Keratinocyte (primary cell): ENCODE data around the gene DLL3. TPM values are rescaled to one million over a fixed set of nuclear protein-coding genes. Genes with fewer than 3 reads are reported as not detected.
A peak's percentile ranks its signal among the peaks of the same experiment; 100 is the strongest.

Experiments
- DNase-seq: peaks from one replicate; pipeline ENCODE4 v3.0.0-alpha.2; 2011; ENCODE audit warnings: low read depth, missing footprints, low spot score
- FAIRE-seq: peaks from 2 replicates; lab custom pipeline; 2011; peaks lifted over from hg19 to GRCh38; lab: Jason Lieb, UNC
- H2AFZ ChIP-seq: 2 replicates; pipeline ENCODE4 v1.6.0; 2012; ENCODE audit warnings: low read length, control low read depth, inconsistent platforms; ENCODE audit not compliant: control insufficient read depth
- H3K27ac ChIP-seq: 2 replicates; pipeline ENCODE4 v1.5.1; 2011; ENCODE audit warnings: low read length; ENCODE audit not compliant: control insufficient read depth, insufficient read depth
- H3K27me3 ChIP-seq: 3 replicates; pipeline ENCODE4 v1.6.0; 2011; ENCODE audit warnings: low read length; ENCODE audit not compliant: control insufficient read depth, insufficient read depth; ENCODE audit errors: extremely low read depth
- H3K36me3 ChIP-seq, 2 experiments: 2 replicates in 1 of 2; 3 replicates in 1 of 2; pipeline ENCODE4 v1.5.1; 2011; ENCODE audit warnings: low read length in 2 of 2, mild to moderate bottlenecking in 1 of 2; ENCODE audit not compliant: control insufficient read depth in 2 of 2, insufficient read depth in 2 of 2; ENCODE audit errors: extremely low read depth in 1 of 2
- H3K4me1 ChIP-seq: 3 replicates; pipeline ENCODE4 v1.5.1; 2011; ENCODE audit warnings: low read length; ENCODE audit not compliant: control insufficient read depth, insufficient read depth; ENCODE audit errors: extremely low read depth
- H3K4me2 ChIP-seq: 3 replicates; pipeline ENCODE4 v1.6.0; 2011; ENCODE audit warnings: low read depth, low read length; ENCODE audit not compliant: control insufficient read depth, insufficient read depth; ENCODE audit errors: extremely low read depth
- H3K4me3 ChIP-seq, 3 experiments: fragments of 200-600 bp in 1 of 3; sonication (generic) in 1 of 3; 2 replicates in 2 of 3; 3 replicates in 1 of 3; pipeline ENCODE4 v1.5.1; 2011 to 2016; ENCODE audit warnings: low read length in 3 of 3, mild to moderate bottlenecking in 3 of 3, control low read depth in 2 of 3, inconsistent platforms in 1 of 3, low read depth in 1 of 3, mixed read lengths in 1 of 3, mixed run types in 1 of 3, moderate library complexity in 1 of 3; ENCODE audit not compliant: control insufficient read depth in 2 of 3, insufficient read depth in 2 of 3; ENCODE audit errors: extremely low read depth in 1 of 3
- H3K79me2 ChIP-seq: 2 replicates; pipeline ENCODE4 v1.6.0; 2012; ENCODE audit warnings: low read length; ENCODE audit not compliant: control insufficient read depth, insufficient read depth
- H3K9ac ChIP-seq: 3 replicates; pipeline ENCODE4 v1.6.0; 2011; ENCODE audit warnings: low read length; ENCODE audit not compliant: control insufficient read depth, insufficient read depth; ENCODE audit errors: extremely low read depth
- H3K9me1 ChIP-seq: 3 replicates; pipeline ENCODE4 v1.6.0; 2011; ENCODE audit warnings: low read length; ENCODE audit not compliant: control insufficient read depth, insufficient read depth; ENCODE audit errors: extremely low read depth
- H3K9me3 ChIP-seq: 2 replicates; pipeline ENCODE4 v1.5.1; 2012; ENCODE audit warnings: low read depth, low read length; ENCODE audit not compliant: control insufficient read depth
- H4K20me1 ChIP-seq: 3 replicates; pipeline ENCODE4 v1.6.0; 2011; ENCODE audit warnings: low read length; ENCODE audit not compliant: control insufficient read depth, insufficient read depth; ENCODE audit errors: extremely low read depth
- EZH2 ChIP-seq: IDR thresholded peaks from one replicate; pipeline ENCODE4 v1.6.1; 2012; ENCODE audit warnings: inconsistent platforms, mild to moderate bottlenecking, low read length, moderate library complexity
- dilution Hi-C: fragments of 300-500 bp; cut with MboI; formaldehyde crosslinking; loops from one replicate; pipeline ENCODE4 v1.7.0; 2020; ENCODE audit warnings: low sequenced_read_pairs; ENCODE audit not compliant: extremely low pct_ligation_motif_present
- polyA plus RNA-seq, 5 experiments: library from polyadenylated mRNA; depleted of rRNA in 3 of 5; stranded (reverse) in 3 of 5; stranded (forward) in 1 of 5; unstranded in 1 of 5; fragments of >200 nt; gene quantifications; 1 replicate in 1 of 5; 2 replicates in 3 of 5; 3 replicates in 1 of 5; pipeline versions ENCODE4 v1.2.1 to v1.2.3, GENCODE V29; 2011 to 2012; ENCODE audit warnings: missing spikeins in 2 of 5, low read depth in 1 of 5, low replicate concordance in 1 of 5
- TF ChIP-seq, protein P1 (sequence below), 3 experiments: IDR thresholded peaks in 1 of 3; conservative IDR thresholded peaks in 1 of 3; optimal IDR thresholded peaks in 1 of 3; 2 replicates in 2 of 3; 3 replicates in 1 of 3; pipeline versions ENCODE3 to v1.5.1; 2011; ENCODE audit warnings: low read length in 3 of 3, mild to moderate bottlenecking in 3 of 3, moderate library complexity in 2 of 3, control low read depth in 1 of 3, inconsistent platforms in 1 of 3; ENCODE audit not compliant: insufficient read depth in 2 of 3; ENCODE audit errors: extremely low read depth in 1 of 3

The DLL3 gene
- polyA plus RNA-seq, 1 donor (not counting 4 experiments of a cell fraction or from before 2014, with no cell fraction given), result 0.89 TPM

GRCh38 chr19:39531834-39532232 is 33.1 kb downstream of the DLL3 start:
- Histone ChIP-seq H4K20me1 (no peaks in the 10 kb centered on the region), H3K4me1 (peaks cover 7% of the 10 kb centered on the region), H3K9me3 (no peaks in the 10 kb centered on the region), H3K9ac (peak overlapping the region; percentile 66), H2AFZ (peak overlapping the region; percentile 80), H3K27ac (no peak overlapping the region), H3K4me3 (peak overlapping the region; percentile 72 to 83 (median 78)), H3K36me3 (no peaks in the 10 kb centered on the region), H3K79me2 (peaks cover 13% of the 10 kb centered on the region), H3K27me3 (no peaks in the 10 kb centered on the region), H3K4me2 (peak overlapping the region; percentile 83), H3K9me1 (no peaks in the 10 kb centered on the region)
- DNase-seq, result no peak
- no peak for FAIRE-seq
- dilution Hi-C loops, result no loop called here
- TF ChIP-seq, protein P1, sequence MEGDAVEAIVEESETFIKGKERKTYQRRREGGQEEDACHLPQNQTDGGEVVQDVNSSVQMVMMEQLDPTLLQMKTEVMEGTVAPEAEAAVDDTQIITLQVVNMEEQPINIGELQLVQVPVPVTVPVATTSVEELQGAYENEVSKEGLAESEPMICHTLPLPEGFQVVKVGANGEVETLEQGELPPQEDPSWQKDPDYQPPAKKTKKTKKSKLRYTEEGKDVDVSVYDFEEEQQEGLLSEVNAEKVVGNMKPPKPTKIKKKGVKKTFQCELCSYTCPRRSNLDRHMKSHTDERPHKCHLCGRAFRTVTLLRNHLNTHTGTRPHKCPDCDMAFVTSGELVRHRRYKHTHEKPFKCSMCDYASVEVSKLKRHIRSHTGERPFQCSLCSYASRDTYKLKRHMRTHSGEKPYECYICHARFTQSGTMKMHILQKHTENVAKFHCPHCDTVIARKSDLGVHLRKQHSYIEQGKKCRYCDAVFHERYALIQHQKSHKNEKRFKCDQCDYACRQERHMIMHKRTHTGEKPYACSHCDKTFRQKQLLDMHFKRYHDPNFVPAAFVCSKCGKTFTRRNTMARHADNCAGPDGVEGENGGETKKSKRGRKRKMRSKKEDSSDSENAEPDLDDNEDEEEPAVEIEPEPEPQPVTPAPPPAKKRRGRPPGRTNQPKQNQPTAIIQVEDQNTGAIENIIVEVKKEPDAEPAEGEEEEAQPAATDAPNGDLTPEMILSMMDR (optimal IDR thresholded peaks at IDR 0.05 in 1 of 3, IDR thresholded peaks at IDR 0.05 in 1 of 3, conservative IDR thresholded peaks at IDR 0.05 in 1 of 3; ENCODE audit: extremely low read depth in 1 of 3, insufficient read depth in 2 of 3, low read length in 3 of 3), result no peak
- TF ChIP-seq EZH2, result no peak

GRCh38 chr19:39532233-39533002 is 33.7 kb downstream of the DLL3 start, which contains the start of gene EID2B:
EID2B (minus strand) TSS chr19:39532852; CDS start chr19:39532802, 50 bp downstream.
- Histone ChIP-seq H3K79me2 (peaks cover 13% of the 10 kb centered on the region), H3K27ac (peak within 1 kb of the TSS; percentile 44), H3K4me3 (peak within 1 kb of the TSS; percentile 72 to 83 (median 78)), H2AFZ (peak within 1 kb of the TSS; percentile 80), H3K4me2 (peak within 1 kb of the TSS; percentile 83), H3K27me3 (no peaks in the 10 kb centered on the region), H3K4me1 (peaks cover 7% of the 10 kb centered on the region), H3K9ac (peak within 1 kb of the TSS; percentile 66), H4K20me1 (no peaks in the 10 kb centered on the region), H3K9me3 (no peaks in the 10 kb centered on the region), H3K9me1 (no peaks in the 10 kb centered on the region), H3K36me3 (no peaks in the 10 kb centered on the region)
- dilution Hi-C loops, result no loop called here
- peak; percentile 83 for DNase-seq
- peak; percentile 79 for FAIRE-seq
- TF ChIP-seq, protein P1 (optimal IDR thresholded peaks at IDR 0.05 in 1 of 3, IDR thresholded peaks at IDR 0.05 in 1 of 3, conservative IDR thresholded peaks at IDR 0.05 in 1 of 3; ENCODE audit: extremely low read depth in 1 of 3, insufficient read depth in 2 of 3, low read length in 3 of 3), result peak; percentile 99 to 100 (median 99)
- no peak for TF ChIP-seq EZH2
